HK-2 (cell line): ENCODE measurements around the gene TSPAN9.

Source experiments
- DNase-seq: peaks from one replicate; pipeline ENCODE4 v3.0.0-alpha.2; 2018; ENCODE audit not compliant: unreplicated experiment

Gene TSPAN9

GRCh38 chr12:3225154-3225795, 148.1 kb downstream of the TSPAN9 start:
- DNase-seq: peak; percentile 50

- DNase-seq: no peak
Measured at GRCh38 chr12:3225796-3226180, 148.6 kb downstream of the TSPAN9 start.

GRCh38 chr12:3226264-3226663, 149.1 kb downstream of the TSPAN9 start:
- no peak for DNase-seq

- DNase-seq: no peak
Measured at GRCh38 chr12:3227076-3227975, 150.1 kb downstream of the TSPAN9 start.

- DNase-seq: no peak
Measured at GRCh38 chr12:3228552-3228951, 151.4 kb downstream of the TSPAN9 start.

- no peak for DNase-seq
Measured at GRCh38 chr12:3229577-3229976, 152.4 kb downstream of the TSPAN9 start.

- no peak for DNase-seq
Measured at GRCh38 chr12:3230758-3231375, 153.7 kb downstream of the TSPAN9 start.

GRCh38 chr12:3231399-3231876, 154.3 kb downstream of the TSPAN9 start:
- DNase-seq: no peak

- DNase-seq: no peak
Measured at GRCh38 chr12:3233797-3234196, 156.6 kb downstream of the TSPAN9 start.

- DNase-seq: peak; percentile 31
Measured at GRCh38 chr12:3236345-3237187, 159.4 kb downstream of the TSPAN9 start.

- no peak for DNase-seq
Measured at GRCh38 chr12:3238196-3238595, 161.0 kb downstream of the TSPAN9 start.

GRCh38 chr12:3241621-3242020, 164.4 kb downstream of the TSPAN9 start:
- no peak for DNase-seq

GRCh38 chr12:3242199-3242863, 165.2 kb downstream of the TSPAN9 start:
- DNase-seq: no peak

GRCh38 chr12:3243376-3244084, 166.4 kb downstream of the TSPAN9 start:
- no peak for DNase-seq

GRCh38 chr12:3244219-3244750, 167.1 kb downstream of the TSPAN9 start:
- DNase-seq: no peak

GRCh38 chr12:3246253-3246652, 169.1 kb downstream of the TSPAN9 start:
- DNase-seq: no peak

- DNase-seq: no peak
Measured at GRCh38 chr12:3247077-3247476, 169.9 kb downstream of the TSPAN9 start.

- DNase-seq: no peak
Measured at GRCh38 chr12:3247629-3248161, 170.5 kb downstream of the TSPAN9 start.

- peak; percentile 14 for DNase-seq
Measured at GRCh38 chr12:3249081-3249800, 172.1 kb downstream of the TSPAN9 start.
